GM19468 (cell line): Measurements from ENCODE around the gene ARL5C.

Experiments
- ATAC-seq: cut with Tn5 transposase; IDR thresholded peaks from one replicate; pipeline ENCODE4 v1.9.1; 2021; ENCODE audit warnings: mild to moderate bottlenecking, moderate library complexity, moderate number of reproducible peaks; ENCODE audit not compliant: unreplicated experiment; ENCODE audit errors: extremely low read depth

ARL5C gene

GRCh38 chr17:39165841-39166349 lies at the start of gene ARL5C:
Gene ARL5C (minus strand): TSS chr17:39166161. CDS start chr17:39165760, 401 bp downstream.
- ATAC-seq, result no peak

- ATAC-seq, result no peak
These were observed 47.9 kb upstream of the ARL5C start for GRCh38 chr17:39213852-39214251.

GRCh38 chr17:39212841-39213480 lies 47.0 kb upstream of the ARL5C start:
- ATAC-seq, result no peak

- ATAC-seq, result no peak
These were observed 46.3 kb upstream of the ARL5C start for GRCh38 chr17:39212195-39212810.

- no peak for ATAC-seq
These were observed 44.1 kb upstream of the ARL5C start for GRCh38 chr17:39210093-39210434.

GRCh38 chr17:39209317-39210092 lies 43.5 kb upstream of the ARL5C start:
- no peak for ATAC-seq

- ATAC-seq, result peak; percentile 83
These were observed 42.9 kb upstream of the ARL5C start for GRCh38 chr17:39208893-39209292.

- ATAC-seq, result no peak
These were observed 42.2 kb upstream of the ARL5C start for GRCh38 chr17:39208136-39208535.

GRCh38 chr17:39205112-39205526 lies 39.2 kb upstream of the ARL5C start:
- no peak for ATAC-seq

GRCh38 chr17:39204245-39204644 lies 38.3 kb upstream of the ARL5C start:
- ATAC-seq, result no peak

GRCh38 chr17:39200957-39201510 lies 35.1 kb upstream of the ARL5C start:
- ATAC-seq, result no peak

GRCh38 chr17:39200070-39200879 lies 34.3 kb upstream of the ARL5C start, which contains the start of gene RPL19:
Gene RPL19 (plus strand): TSS chr17:39200283. CDS start chr17:39200345, 62 bp downstream.
- peak; percentile 26 for ATAC-seq

- ATAC-seq, result no peak
These were observed 33.8 kb upstream of the ARL5C start for GRCh38 chr17:39199820-39200069.

- no peak for ATAC-seq
These were observed 32.2 kb upstream of the ARL5C start for GRCh38 chr17:39198186-39198566.

- ATAC-seq, result no peak
These were observed 31.6 kb upstream of the ARL5C start, which contains the start of gene CACNB1 for GRCh38 chr17:39197380-39198185. Gene CACNB1 (minus strand): TSS chr17:39197669. CDS start chr17:39197495, 174 bp downstream.

GRCh38 chr17:39196808-39197291 lies 30.9 kb upstream of the ARL5C start:
- no peak for ATAC-seq

- no peak for ATAC-seq
These were observed 30.4 kb upstream of the ARL5C start for GRCh38 chr17:39196241-39196807.

GRCh38 chr17:39195568-39196160 lies 29.7 kb upstream of the ARL5C start:
- ATAC-seq, result no peak
